AML-193 (cell line): ENCODE data around the gene SRSF2.
"Not testable (repeated sequence)": the region's sequence is repeated elsewhere in the genome, so short reads cannot be mapped to it uniquely, and the experiment has no call there.

ENCODE experiments used
- DNase-seq, 2 experiments: peaks; one replicate each; lab custom pipeline; 2025; lab: John Stamatoyannopoulos, UW

SRSF2 gene

DNA sequence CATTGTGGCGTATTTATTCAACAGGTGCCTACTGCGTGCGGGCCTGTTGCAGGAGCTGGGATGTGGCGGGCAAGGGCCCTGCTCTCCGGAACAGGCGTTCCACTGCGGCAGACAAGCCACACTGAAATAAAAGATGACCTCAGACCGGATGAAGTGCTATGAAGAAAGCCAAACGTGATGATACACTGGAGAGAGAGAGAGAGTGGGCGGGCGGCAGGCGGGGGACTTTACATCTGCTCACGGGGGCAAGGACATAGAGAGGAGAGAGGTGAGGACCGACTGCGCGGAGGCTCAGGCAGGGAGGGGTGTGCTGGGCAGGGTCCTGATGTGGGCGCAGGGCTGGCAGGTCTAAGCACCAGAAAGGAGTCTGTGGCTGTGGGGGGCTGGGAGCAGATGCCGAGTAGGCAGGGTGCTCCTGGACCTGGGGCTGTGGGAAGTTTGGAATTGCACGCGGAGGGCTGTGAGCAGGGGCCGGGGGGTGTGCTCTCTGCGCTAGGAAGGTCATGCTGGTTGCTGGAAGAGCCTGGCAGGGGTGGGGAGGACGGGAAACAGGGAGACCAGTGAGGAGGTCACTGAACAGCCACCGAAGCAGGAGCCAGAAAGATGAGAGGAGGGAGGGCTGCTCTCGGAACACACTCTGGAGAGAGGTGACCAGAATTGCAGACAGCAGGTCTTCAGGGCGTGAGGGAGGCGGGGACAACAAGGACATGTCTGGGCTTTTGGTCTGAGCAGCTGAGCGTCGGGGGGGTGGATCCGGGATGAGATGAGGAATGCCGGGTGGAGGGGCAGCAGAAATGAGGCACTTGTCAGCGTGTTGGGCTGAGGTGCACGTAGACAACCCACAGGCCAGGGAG is 36.3 kb downstream of the SRSF2 start:
- no peak for DNase-seq

DNA sequence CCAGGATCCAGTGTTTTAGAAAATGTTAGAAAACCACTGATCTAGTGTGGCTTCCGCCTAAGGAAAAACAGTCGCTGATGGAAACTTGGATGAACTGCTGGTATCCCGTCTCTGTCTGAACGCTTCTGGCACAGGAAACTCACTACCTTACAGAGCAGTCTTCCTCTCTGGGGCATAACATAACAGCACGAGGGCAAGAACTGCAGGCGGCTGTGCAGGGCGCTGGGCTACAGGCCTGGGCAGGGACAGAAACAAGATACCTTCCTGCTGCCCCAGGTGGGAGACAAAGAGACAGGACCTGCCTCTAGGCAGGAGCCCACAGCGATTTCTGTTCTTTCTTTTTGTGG is 36.9 kb downstream of the SRSF2 start:
- no peak for DNase-seq

DNA sequence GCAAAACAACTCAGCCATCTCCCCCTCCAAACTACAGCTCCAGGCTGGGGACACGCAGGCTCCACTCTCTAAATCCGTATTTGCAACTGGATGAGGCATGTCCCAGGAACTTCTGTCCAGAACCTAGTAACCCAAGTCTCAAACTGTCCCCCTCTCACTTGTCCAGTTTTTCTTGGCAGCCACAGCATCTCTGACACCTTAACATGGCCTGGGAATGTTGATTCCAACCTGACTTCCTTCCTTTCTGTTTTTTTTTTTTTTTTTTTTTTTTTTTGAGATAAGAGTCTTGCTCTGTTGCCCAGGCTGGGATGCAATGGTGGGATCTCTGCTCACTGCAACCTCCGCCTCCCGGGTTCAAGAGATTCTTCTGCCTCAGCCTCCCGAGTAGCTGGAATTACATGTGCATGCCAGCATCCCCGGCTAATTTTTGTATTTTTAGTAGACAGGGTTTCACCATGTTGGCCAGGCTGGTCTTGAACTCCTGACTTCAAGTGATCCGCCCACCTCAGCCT is 38.6 kb downstream of the SRSF2 start:
- DNase-seq, result not testable (repeated sequence)

DNA sequence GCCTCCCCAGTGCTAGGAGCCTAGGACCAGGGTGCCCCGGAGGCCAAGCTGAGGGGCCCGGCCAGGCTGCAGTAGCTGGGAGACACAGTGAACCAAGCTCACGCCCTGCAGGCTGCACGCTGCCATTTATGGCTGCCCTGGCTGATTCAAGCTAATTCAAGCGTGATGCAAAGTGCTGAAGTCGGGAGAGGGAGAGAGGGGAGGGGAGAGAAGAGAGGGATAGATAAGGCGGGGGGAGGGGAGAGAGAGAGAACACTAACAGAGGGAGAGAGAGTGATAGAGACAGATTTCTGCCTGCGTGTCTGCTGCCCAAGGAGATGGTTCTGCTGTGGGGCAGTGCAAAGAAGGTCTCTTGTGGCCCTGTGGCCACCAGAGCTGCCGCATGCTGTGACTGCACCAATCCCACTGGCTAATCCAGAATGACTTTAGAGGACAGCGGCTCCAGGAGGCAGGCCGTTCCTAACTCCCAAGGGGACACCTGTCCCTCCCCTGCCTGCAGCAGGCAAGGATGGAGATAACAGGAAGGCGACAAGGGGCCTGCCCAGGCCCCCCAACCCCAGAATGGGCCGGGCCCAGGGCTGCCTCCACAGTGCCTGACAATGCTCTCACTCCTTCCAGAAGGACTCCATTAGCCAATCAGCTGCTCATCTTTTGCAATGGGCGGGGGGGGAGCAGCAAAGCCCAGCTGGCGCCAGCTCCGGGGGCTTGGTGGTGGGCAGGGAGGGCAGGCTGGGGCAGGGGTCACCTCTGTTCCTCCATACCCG is 39.2 kb downstream of the SRSF2 start:
- no peak for DNase-seq

DNA sequence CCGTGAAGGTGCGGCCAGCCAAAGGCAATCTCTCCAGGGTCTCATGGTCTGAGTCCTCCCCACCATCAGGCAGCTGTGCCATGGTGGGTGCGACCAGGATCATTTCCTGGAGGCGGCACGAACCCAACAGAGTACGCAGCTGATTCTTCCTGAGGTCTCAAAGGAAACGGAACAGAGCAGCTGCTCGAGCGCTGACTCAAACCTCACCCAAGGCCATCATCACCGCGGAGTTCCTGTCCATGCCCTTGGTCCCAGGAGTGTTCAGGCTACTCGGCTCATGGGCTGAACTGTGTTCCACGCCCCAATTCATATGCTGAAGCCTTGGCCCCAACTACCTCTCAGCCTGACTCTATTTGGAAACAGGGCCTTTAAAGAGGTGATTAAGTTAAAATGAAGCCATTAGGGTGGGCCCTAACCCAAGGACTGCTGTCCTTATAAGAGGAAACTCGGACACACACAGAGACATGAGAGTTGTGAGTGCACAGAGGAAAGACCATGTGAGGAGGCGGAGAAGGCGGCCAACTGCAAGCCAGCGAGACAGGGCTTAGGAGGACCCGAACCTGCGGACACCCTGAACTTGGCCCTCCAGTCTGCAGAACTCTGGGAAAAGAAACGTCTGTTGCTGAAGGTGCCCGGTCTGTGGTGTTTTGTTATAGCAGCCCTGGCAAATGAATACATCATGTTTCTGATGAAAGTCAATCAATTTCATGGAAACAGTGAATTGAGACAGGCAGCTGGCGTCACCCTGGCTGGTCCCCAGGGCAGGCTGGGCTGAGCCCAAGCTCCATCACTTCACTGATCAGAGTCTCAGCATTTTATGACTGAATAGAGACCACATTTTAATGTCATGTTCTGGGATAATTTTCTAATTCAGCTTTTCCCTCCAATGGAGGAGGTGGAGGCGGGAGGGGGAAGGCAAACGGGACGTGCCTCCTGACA is 40.1 kb downstream of the SRSF2 start:
- no peak for DNase-seq

DNA sequence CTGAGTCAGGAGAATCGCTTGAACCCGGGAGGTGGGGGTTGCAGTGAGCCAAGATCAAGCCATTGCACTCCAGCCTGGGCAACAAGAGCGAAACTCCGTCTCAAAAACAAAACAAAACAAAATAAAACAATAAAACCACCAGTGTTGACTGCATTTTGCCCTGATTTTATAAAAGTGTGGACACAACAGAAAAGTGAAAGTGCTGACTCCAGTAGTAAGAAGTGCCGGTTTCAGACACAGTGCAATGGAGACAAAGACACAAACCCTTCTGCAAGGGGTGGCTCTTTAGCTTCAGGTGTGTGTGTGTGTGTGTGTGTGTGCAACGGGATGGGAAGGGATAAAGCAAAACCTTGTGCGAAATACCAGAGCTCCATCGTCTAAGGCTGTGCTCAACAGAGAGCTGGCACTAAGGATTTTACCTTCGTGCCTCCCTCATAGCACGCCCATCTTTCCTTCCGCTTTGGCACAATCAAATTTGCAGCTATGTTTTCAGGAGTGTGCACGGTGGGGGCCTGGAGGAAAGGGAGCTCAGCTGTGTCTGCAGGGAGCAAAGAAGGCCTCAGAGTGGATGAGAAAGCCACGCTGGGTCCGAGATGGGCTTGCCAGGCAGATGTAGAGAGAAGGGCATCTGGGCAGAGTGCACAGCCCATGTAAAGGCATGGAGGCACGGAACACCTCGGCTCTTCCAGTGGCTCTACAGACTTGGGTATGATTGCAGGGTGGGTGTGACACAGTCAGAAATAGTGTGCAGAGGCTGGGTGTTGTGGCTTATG is 41.9 kb downstream of the SRSF2 start:
- no peak for DNase-seq

DNA sequence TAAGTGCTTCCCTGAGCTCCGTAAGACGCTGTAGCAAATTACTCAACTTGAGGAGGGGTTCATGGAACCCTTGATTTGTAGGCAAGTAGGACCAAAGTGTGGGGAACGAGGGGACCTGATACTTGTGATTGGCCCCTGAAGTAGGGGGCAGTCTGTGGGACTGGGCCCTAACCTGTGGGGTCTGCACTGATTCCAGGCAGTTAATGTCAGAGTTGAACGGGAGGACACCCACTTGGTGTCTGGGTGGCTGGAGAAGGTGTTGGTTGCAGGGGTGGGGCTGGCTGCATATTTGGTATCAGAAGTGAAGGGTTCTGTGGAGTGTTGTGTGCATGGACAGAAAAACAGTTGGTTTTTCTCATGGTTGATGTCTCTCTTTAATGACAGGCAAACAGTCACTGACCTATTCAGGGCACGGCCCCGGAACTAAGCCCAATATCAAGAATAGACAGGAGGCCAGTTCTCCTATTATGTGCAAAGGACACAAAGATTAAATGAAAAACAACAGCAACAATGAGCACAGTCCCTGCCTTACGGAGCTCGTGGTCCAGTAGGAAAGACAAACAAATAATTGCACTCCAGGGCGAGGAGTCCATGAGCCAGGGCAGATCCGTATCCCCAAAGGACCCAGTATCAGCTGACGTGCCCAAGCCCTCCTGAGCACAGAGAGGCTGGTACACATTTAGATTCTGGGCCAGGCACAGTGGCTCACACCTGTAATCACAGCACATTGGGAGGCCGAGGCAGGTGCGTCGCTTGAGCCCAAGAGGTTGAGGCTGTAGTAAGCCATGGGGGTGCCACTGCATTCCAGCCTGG is 45.5 kb downstream of the SRSF2 start:
- DNase-seq, result no peak

DNA sequence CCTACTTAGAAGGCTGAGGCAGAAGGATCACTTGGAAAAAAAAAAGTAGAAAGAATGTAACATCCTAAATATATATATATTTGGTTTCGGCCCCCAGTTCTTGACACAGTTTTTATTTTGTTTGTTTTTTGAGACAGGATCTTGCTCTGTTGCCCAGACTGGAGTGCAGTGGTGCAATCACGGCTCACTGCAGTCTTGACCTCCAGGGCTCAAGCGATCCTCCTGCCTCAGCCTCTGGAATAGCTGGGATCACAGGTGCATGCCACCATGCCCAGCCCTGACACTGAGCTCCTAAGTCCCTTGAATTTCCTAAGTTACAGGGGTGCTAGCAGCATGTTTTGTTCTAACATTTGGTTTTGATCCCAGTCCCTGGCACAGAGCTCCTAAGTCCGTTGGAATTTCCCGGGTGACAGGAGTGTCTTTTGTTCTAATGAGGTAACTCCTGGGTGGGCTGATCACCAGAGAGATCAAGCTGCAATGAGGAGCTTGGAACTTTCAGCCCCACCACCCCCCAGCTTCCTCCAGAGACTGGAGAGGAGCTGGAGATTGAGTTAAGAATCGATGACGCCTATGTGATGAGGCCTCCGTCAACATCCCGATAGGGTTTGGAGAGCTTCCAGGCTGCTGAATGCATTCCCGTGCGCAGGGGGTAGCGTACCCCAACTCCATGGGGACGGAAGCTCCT is 46.4 kb downstream of the SRSF2 start:
- no peak for DNase-seq

DNA sequence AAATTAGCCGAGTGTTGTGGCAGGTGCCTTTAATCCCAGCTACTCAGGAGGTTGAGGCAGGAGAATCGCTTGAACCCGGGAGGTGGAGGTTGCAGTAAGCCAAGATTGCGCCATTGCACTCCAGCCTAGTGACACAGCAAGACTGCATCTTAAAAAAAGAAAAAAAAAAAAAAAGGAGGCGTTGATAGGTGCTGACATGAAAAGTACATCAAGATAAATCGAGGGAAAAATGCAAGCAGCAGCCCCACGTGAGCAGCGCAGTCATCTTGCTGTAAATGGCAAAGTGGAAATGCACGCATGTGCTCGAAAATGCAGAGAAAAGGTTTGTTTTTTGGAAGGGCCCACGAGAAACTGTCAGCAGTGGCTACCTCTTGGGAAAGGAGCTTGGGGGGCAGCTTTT is 47.3 kb downstream of the SRSF2 start:
- DNase-seq, result no peak

DNA sequence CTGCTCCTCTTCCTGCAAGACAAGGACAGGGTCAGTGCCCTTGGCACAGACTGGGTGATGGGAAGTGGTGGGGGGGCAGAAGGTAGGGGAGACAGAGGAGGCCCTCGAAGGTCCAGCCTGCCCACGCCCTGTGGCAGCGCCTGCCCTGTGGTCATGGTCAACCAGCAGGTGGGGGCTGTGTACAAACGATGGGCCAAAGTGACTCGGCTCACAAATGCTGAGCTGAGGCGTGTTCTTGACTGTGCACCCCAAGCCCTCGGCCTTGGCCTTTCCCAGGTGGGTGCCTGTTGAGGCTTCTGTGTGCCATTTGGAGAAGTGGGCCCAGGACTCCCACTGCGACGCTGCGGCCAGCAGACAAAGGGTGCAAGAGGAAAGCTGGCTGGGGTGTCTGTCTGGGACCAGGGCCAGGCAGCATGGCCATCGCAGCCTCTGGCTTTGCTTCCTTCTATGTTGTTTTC is 48.9 kb downstream of the SRSF2 start:
- no peak for DNase-seq

DNA sequence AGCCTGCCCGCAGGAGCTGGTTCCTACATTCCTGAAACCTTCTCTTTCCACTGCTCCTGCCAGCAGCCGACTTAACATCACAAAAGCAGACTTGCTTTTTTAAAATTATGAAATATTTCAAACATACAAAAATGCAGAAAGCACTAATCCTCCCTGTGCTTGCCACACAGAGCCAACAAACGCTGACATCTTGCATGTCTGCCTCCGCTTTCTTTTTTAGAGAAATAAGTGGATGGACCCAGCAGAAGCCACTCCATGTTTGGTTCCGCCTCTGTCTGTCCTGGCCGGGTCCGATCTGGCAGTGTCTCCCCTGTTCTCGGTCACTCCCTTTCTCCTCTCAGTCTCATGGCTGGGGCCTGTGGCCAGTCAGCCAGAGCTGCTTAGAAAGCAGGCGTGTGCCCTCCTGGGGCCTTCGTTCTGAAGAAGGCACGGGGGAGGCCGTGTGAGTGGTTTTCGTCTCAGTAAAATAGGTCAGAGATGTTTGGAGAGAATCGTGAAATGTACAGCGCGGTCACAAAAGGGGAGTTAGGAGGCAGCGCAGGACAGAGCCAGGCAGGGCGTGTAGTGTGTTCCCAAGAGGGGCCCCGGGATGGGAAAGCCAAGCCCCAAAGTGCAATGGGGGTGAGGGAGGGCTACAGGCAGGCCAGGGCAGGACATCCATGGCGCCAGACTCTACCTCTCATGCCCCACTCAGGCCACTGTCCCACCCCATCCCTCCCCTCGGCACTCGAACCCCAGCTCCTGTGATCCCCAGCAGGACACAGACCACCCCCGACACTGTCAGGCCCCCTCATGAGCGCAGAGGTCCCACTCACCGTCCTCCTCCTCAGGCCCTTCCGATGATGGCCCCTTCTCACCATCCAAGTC is 49.6 kb downstream of the SRSF2 start:
- DNase-seq, result no peak

DNA sequence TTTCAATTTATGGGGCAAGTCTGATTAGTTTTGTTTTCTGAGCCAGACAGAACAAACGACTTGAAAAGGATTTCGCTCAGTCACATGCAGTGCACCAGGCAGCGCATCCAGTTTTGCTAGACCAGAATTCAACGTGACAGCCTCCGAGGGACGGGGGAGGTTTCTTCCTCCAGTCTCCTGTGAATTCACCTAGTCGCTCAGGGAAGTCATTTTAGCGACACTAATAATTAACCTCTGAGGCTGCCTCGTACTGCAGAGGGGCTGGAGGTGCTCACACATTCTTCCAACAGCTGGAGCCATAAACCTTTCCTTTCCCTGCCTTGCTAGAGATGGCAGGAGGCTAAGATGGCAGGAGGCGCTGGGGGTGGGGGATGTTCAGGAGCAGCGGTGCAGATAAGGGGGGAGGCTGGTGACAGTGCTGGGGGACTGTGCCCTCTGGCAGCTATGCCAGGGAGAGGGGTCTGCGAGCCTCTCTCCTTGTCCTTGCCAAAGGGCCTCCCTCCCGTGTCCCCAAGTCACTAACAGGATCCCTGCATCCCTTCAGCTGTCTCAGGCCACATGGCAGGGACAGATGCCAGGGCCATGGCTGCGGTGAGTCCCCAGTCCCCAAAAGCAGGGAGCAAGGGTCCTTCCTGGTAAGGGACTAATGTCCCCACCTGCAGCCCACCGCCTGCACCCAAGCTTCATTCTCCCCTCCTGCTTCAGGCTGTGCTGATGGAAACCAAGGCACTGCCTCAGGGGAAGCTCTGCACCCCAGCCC is 50.4 kb downstream of the SRSF2 start:
- DNase-seq, result no peak

DNA sequence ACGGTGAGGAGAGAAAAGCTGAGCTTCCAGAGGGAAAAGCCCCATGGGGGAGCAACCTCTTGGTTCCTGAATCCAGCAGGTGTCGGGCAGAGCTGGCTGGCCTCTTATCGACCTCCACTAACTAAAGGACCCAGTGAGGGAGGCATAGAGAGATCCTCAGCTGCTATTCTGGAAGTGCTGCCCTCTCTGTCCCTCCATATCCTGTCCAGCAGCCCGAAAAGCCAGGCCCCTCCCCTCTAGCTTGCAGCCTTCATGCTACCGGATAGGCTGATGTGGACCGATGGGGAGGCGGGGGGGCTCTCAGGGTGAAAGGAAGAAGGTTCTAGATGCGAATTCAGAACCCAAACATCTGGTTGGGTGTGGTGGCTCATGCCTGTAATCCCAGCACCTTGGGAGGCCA is 51.3 kb downstream of the SRSF2 start:
- no peak for DNase-seq

DNA sequence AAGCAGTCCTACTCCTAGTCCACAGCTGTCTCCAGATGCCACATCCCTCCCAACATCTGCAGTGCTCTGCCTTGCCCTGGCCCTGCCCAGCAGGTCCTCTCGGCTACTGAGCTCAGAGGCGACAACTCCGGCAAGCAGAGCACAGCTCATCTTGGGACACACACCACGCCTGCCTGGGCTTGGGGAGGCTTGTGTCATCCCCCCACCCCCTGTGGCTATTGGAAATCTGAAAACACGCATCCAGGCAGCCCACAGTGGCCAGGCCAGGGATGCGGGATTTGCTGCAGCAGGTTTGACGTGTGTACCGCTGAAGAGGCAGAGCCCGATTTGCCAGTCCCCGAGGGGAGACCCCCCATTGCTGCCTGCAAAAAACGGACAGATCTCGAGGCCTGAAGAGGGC is 51.8 kb downstream of the SRSF2 start:
- DNase-seq, result no peak

DNA sequence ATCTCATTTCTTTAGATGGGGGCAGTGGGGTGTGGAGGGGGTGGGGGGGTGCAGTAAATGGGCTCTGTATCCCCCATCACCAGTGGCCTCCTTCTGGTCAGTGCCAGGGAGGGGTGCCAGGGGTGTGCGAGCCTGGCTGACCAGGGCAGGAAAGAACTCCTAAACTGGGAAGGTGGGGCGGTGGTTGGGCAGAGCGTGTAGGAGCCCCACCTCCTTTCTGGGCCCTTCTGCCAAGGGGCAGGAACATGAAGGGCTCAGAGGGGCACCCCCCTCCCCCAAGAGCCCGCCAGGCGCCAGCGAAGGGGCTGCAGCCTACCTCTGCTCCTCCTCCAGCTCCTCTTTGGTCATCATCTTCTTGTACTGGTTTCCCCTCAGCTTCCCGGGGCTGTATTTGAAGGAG is 52.4 kb downstream of the SRSF2 start:
- DNase-seq, result no peak
